GM12872 (cell line): ENCODE results near the gene MPPED1.

Experiments
- CTCF ChIP-seq: IDR thresholded peaks from 3 replicates; pipeline ENCODE4 v1.5.1; 2011; ENCODE audit warnings: low read depth, mild to moderate bottlenecking, low read length, moderate library complexity; ENCODE audit not compliant: insufficient read depth

Gene MPPED1

GRCh38 chr22:43388420-43388851 is 23.4 kb upstream of the MPPED1 start:
- peak; percentile 99 for TF ChIP-seq CTCF

- no peak for TF ChIP-seq CTCF
These were observed 22.5 kb upstream of the MPPED1 start for GRCh38 chr22:43389227-43389836.

- no peak for TF ChIP-seq CTCF
These were observed 21.6 kb upstream of the MPPED1 start for GRCh38 chr22:43390166-43390565.

GRCh38 chr22:43390872-43391271 is 20.9 kb upstream of the MPPED1 start:
- no peak for TF ChIP-seq CTCF

GRCh38 chr22:43391306-43391705 is 20.5 kb upstream of the MPPED1 start:
- no peak for TF ChIP-seq CTCF

GRCh38 chr22:43392385-43392989 is 19.3 kb upstream of the MPPED1 start:
- no peak for TF ChIP-seq CTCF

GRCh38 chr22:43393132-43393843 is 18.5 kb upstream of the MPPED1 start:
- no peak for TF ChIP-seq CTCF
